BE2C (cell line): ENCODE measurements around the gene S1PR1.

ENCODE experiments used
- DNase-seq: peaks from one replicate; pipeline ENCODE4 v3.0.0-alpha.2; 2020
- H3K27me3 ChIP-seq: fragments of 250-450 bp; sonication (Bioruptor Pico); 2 replicates; pipeline ENCODE4 v1.5.1; 2020; ENCODE audit warnings: mild to moderate bottlenecking
- H3K36me3 ChIP-seq: fragments of 250-450 bp; sonication (Bioruptor Pico); 2 replicates; pipeline ENCODE4 v1.5.1; 2020; ENCODE audit warnings: mild to moderate bottlenecking
- H3K4me1 ChIP-seq: fragments of 250-450 bp; sonication (Bioruptor Pico); 2 replicates; pipeline ENCODE4 v1.5.1; 2020
- H3K4me3 ChIP-seq: 2 replicates; pipeline ENCODE4 v1.5.1; 2011; ENCODE audit warnings: low read depth, low read length
- H3K9me3 ChIP-seq: fragments of 250-450 bp; sonication (Bioruptor Pico); 2 replicates; pipeline ENCODE4 v1.5.1; 2020
- CTCF ChIP-seq: IDR thresholded peaks from 2 replicates; pipeline ENCODE4 v1.5.1; 2012; ENCODE audit warnings: mild to moderate bottlenecking, low read depth, low read length

The S1PR1 gene

GRCh38 chr1:101284021-101284420 is 47.2 kb downstream of the S1PR1 start:
- Histone ChIP-seq H3K4me1 (peaks cover 14% of the 10 kb centered on the region), H3K36me3 (no peaks in the 10 kb centered on the region), H3K27me3 (no peaks in the 10 kb centered on the region), H3K9me3 (no peaks in the 10 kb centered on the region), H3K4me3 (no peak overlapping the region)
- TF ChIP-seq CTCF = no peak
- no peak for DNase-seq

GRCh38 chr1:101284622-101285218 is 47.9 kb downstream of the S1PR1 start:
- no peak for DNase-seq
- Histone ChIP-seq H3K36me3 (no peaks in the 10 kb centered on the region), H3K27me3 (no peaks in the 10 kb centered on the region), H3K4me3 (no peak overlapping the region), H3K9me3 (no peaks in the 10 kb centered on the region), H3K4me1 (peaks cover 14% of the 10 kb centered on the region)
- no peak for TF ChIP-seq CTCF

- Histone ChIP-seq H3K9me3 (no peaks in the 10 kb centered on the region), H3K27me3 (no peaks in the 10 kb centered on the region), H3K4me3 (no peak overlapping the region), H3K4me1 (peaks cover 17% of the 10 kb centered on the region), H3K36me3 (no peaks in the 10 kb centered on the region)
- no peak for TF ChIP-seq CTCF
- no peak for DNase-seq
Observed at GRCh38 chr1:101285922-101286570, 49.2 kb downstream of the S1PR1 start.

- H3K9me3 ChIP-seq = no peaks in the 10 kb centered on the region
- peak; percentile 68 for DNase-seq
- H3K36me3 ChIP-seq = no peaks in the 10 kb centered on the region
- peak overlapping the region; percentile 33; the same call in 1 of the 2 replicates for H3K4me3 ChIP-seq
- peak; percentile 98 for TF ChIP-seq CTCF
- peaks cover 16% of the 10 kb centered on the region for H3K4me1 ChIP-seq
- H3K27me3 ChIP-seq = no peaks in the 10 kb centered on the region
Observed at GRCh38 chr1:101288491-101288944, 51.7 kb downstream of the S1PR1 start.

- Histone ChIP-seq H3K4me3 (no peak overlapping the region), H3K36me3 (no peaks in the 10 kb centered on the region), H3K4me1 (peaks cover 16% of the 10 kb centered on the region), H3K9me3 (no peaks in the 10 kb centered on the region), H3K27me3 (no peaks in the 10 kb centered on the region)
- no peak for DNase-seq
- no peak for TF ChIP-seq CTCF
Observed at GRCh38 chr1:101290119-101290921, 53.5 kb downstream of the S1PR1 start.
